Measurements from ENCODE around the gene OPN1MW.
"Not testable (repeated sequence)": the region's sequence is repeated elsewhere in the genome, so short reads cannot be mapped to it uniquely, and the experiment has no call there.

OPN1MW gene

GRCh38 chrX:154182296-154182695 is at the start of gene OPN1MW:
Gene OPN1MW, plus strand, starts transcription at chrX:154182596. Its CDS starts 82 bp downstream, at chrX:154182678.
- not testable (repeated sequence) for DNase-seq (ENCODE audit: low spot score)

GRCh38 chrX:154135458-154136229 is 46.8 kb upstream of the OPN1MW start:
- DNase-seq (ENCODE audit: low spot score), result no peak

- DNase-seq (ENCODE audit: low spot score), result peak; percentile 55
Observed at GRCh38 chrX:154136627-154137161, 45.7 kb upstream of the OPN1MW start.

- DNase-seq (ENCODE audit: low spot score), result no peak
Observed at GRCh38 chrX:154138857-154139256, 43.5 kb upstream of the OPN1MW start.

- DNase-seq (ENCODE audit: low spot score), result no peak
Observed at GRCh38 chrX:154140206-154140605, 42.2 kb upstream of the OPN1MW start.

- DNase-seq (ENCODE audit: low spot score), result no peak
Observed at GRCh38 chrX:154140742-154141141, 41.7 kb upstream of the OPN1MW start.

- DNase-seq (ENCODE audit: low spot score), result no peak
Observed at GRCh38 chrX:154142386-154142785, 40.0 kb upstream of the OPN1MW start.

GRCh38 chrX:154142950-154143745 is 39.2 kb upstream of the OPN1MW start:
- no peak for DNase-seq (ENCODE audit: low spot score)

GRCh38 chrX:154144010-154144409 is 38.4 kb upstream of the OPN1MW start, which contains the start of gene OPN1LW:
Gene OPN1LW, plus strand, starts transcription at chrX:154144243. Its CDS starts 41 bp downstream, at chrX:154144284.
- DNase-seq (ENCODE audit: low spot score), result not testable (repeated sequence)

- DNase-seq (ENCODE audit: low spot score), result not testable (repeated sequence)
Observed at GRCh38 chrX:154151030-154151429, 31.4 kb upstream of the OPN1MW start.

- not testable (repeated sequence) for DNase-seq (ENCODE audit: low spot score)
Observed at GRCh38 chrX:154156221-154156620, 26.2 kb upstream of the OPN1MW start.

GRCh38 chrX:154157207-154157606 is 25.2 kb upstream of the OPN1MW start:
- DNase-seq (ENCODE audit: low spot score), result not testable (repeated sequence)

- DNase-seq (ENCODE audit: low spot score), result not testable (repeated sequence)
Observed at GRCh38 chrX:154159345-154159744, 23.1 kb upstream of the OPN1MW start.

GRCh38 chrX:154164902-154165301 is 17.5 kb upstream of the OPN1MW start:
- not testable (repeated sequence) for DNase-seq (ENCODE audit: low spot score)

GRCh38 chrX:154168384-154168783 is 14.0 kb upstream of the OPN1MW start:
- DNase-seq (ENCODE audit: low spot score), result not testable (repeated sequence)

- DNase-seq (ENCODE audit: low spot score), result not testable (repeated sequence)
Observed at GRCh38 chrX:154172535-154172943, 9.9 kb upstream of the OPN1MW start.

- not testable (repeated sequence) for DNase-seq (ENCODE audit: low spot score)
Observed at GRCh38 chrX:154174356-154174755, 8.0 kb upstream of the OPN1MW start.

- not testable (repeated sequence) for DNase-seq (ENCODE audit: low spot score)
Observed at GRCh38 chrX:154183794-154184193, 1.4 kb downstream of the OPN1MW start.

GRCh38 chrX:154192846-154193245 is 10.4 kb downstream of the OPN1MW start:
- DNase-seq (ENCODE audit: low spot score), result not testable (repeated sequence)

- not testable (repeated sequence) for DNase-seq (ENCODE audit: low spot score)
Observed at GRCh38 chrX:154194316-154194715, 11.9 kb downstream of the OPN1MW start.

- DNase-seq (ENCODE audit: low spot score), result not testable (repeated sequence)
Observed at GRCh38 chrX:154196466-154196865, 14.1 kb downstream of the OPN1MW start.

- not testable (repeated sequence) for DNase-seq (ENCODE audit: low spot score)
Observed at GRCh38 chrX:154209670-154210418, 27.4 kb downstream of the OPN1MW start.
